ENCODE measurements around the gene PPM1L. TPM values are rescaled to one million over a fixed set of nuclear protein-coding genes. Genes with fewer than 3 reads are reported as not detected.
A peak's percentile ranks its signal among the peaks of the same experiment; 100 is the strongest.

Gene PPM1L
- total RNA-seq, 1 experiment from 2014 or later, result 7.3 TPM

DNA sequence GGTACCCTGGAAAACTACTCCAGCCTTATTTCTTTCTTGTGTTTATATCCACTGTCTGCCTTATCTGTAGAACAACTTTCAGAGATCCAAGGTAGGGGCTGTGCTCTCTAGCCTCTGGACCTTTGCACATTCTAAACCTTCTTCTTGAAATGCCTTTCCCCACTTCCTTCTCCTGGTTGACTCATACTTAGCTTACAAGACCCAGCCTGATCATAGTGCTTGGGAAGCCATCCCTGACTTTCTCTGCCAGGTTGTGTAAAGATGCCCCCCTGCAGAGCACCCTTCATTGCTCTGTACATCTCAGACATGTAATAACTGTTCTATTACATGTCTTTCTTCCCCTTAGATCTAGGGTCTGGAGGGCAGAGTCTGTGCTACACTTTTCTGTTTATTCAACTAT lies 50.1 kb downstream of the PPM1L start:
- Histone ChIP-seq H3K56ac (ENCODE audit: insufficient read length, low read depth, low read length) (no peak overlapping the region), H4K8ac (replicated peaks; ENCODE audit: insufficient read length, low read depth, low read length) (no peak overlapping the region), H3K4me2 (ENCODE audit: insufficient read depth, insufficient read length, low read length) (no peak overlapping the region), H4K91ac (ENCODE audit: insufficient read length, low read depth, low read length) (no peak overlapping the region), H3K79me2 (ENCODE audit: insufficient read depth, low read length) (no peaks in the 10 kb centered on the region; the same call in 1 of the 2 replicates), H4K5ac (ENCODE audit: insufficient read length, low read depth, low read length) (no peak overlapping the region), H4K20me1 (ENCODE audit: control insufficient read depth, insufficient read depth, insufficient read length) (no peaks in the 10 kb centered on the region), H3K27me3 (ENCODE audit: insufficient read depth, low read length) (no peaks in the 10 kb centered on the region), H3K9ac (ENCODE audit: extremely low read depth, insufficient read length, low read length) (no peak overlapping the region), H2BK20ac (ENCODE audit: low read depth, low read length, poor library complexity, severe bottlenecking) (no peak overlapping the region), H3K14ac (ENCODE audit: insufficient read depth, low read length) (no peak overlapping the region), H3K23ac (ENCODE audit: insufficient read length, low read depth, low read length) (no peak overlapping the region), H2BK12ac (ENCODE audit: insufficient read length, low read depth, low read length) (no peak overlapping the region), H3K4me1 (ENCODE audit: insufficient read depth, low read length) (no peaks in the 10 kb centered on the region), H3K9me3 (ENCODE audit: control insufficient read depth, low read depth, low read length) (no peaks in the 10 kb centered on the region), H3K4ac (ENCODE audit: low read depth, low read length) (no peak overlapping the region), H2BK120ac (ENCODE audit: low read depth, low read length, poor library complexity, severe bottlenecking) (no peak overlapping the region), H3T11ph (ENCODE audit: low read length) (no peak overlapping the region), H2BK15ac (ENCODE audit: low read depth, low read length) (no peak overlapping the region), H3K79me1 (ENCODE audit: insufficient read depth, low read depth, low read length, poor library complexity, severe bottlenecking) (no peaks in the 10 kb centered on the region), H2BK5ac (ENCODE audit: insufficient read length, low read length) (no peak overlapping the region), H3K27ac (ENCODE audit: insufficient read length, low read depth, low read length) (no peak overlapping the region), H2AFZ (ENCODE audit: low read length) (no peak overlapping the region), H2AK5ac (ENCODE audit: insufficient read length, low read length) (no peak overlapping the region), H3K18ac (ENCODE audit: insufficient read length, low read depth, low read length) (no peak overlapping the region), H3K23me2 (ENCODE audit: insufficient read length, low read depth, low read length, poor library complexity, severe bottlenecking) (no peaks in the 10 kb centered on the region)
- Mint-ChIP-seq H3K4me1 (peaks cover 9 to 19% of the 10 kb centered on the region in 2 experiments), H3K27ac (peak overlapping the region in 1 of 3 experiments; percentile 7; a peak in 1 of 7 replicates), H3K9me3 (no peaks in the 10 kb centered on the region), H3K4me3 (no peak overlapping the region), H3K36me3 (ENCODE audit: insufficient read depth in 1 of 3, low read depth in 3 of 3) (no peaks in the 10 kb centered on the region), H3K27me3 (ENCODE audit: low read depth) (no peaks in the 10 kb centered on the region)
- TF ChIP-seq, protein P1, sequence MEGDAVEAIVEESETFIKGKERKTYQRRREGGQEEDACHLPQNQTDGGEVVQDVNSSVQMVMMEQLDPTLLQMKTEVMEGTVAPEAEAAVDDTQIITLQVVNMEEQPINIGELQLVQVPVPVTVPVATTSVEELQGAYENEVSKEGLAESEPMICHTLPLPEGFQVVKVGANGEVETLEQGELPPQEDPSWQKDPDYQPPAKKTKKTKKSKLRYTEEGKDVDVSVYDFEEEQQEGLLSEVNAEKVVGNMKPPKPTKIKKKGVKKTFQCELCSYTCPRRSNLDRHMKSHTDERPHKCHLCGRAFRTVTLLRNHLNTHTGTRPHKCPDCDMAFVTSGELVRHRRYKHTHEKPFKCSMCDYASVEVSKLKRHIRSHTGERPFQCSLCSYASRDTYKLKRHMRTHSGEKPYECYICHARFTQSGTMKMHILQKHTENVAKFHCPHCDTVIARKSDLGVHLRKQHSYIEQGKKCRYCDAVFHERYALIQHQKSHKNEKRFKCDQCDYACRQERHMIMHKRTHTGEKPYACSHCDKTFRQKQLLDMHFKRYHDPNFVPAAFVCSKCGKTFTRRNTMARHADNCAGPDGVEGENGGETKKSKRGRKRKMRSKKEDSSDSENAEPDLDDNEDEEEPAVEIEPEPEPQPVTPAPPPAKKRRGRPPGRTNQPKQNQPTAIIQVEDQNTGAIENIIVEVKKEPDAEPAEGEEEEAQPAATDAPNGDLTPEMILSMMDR (conservative IDR thresholded peaks at IDR 0.05), result no peak
- DNase-seq, result no peak
